22Rv1 (cell line): ENCODE results near the gene RPP25L.

Experiments used
- H3K27ac ChIP-seq: fragments of 450-650 bp; 2 replicates; pipeline ENCODE4 v1.5.1; 2017
- CTCF ChIP-seq: fragments of 450-650 bp; IDR thresholded peaks from 2 replicates; pipeline ENCODE4 v1.5.1; 2017; ENCODE audit warnings: mild to moderate bottlenecking
- ZFX ChIP-seq: fragments of 450-650 bp; IDR thresholded peaks from 2 replicates; pipeline ENCODE4 v1.6.1; 2017; ENCODE audit warnings: antibody characterized with exemption, borderline replicate concordance

Gene RPP25L

GRCh38 chr9:34587271-34587670, 24.6 kb downstream of the RPP25L start:
- TF ChIP-seq CTCF, result no peak
- no peak for TF ChIP-seq ZFX
- no peak overlapping the region for H3K27ac ChIP-seq

GRCh38 chr9:34585946-34586669, 25.8 kb downstream of the RPP25L start:
- no peak overlapping the region for H3K27ac ChIP-seq
- TF ChIP-seq CTCF (no peak), ZFX (no peak)

GRCh38 chr9:34584970-34585369, 26.9 kb downstream of the RPP25L start:
- TF ChIP-seq CTCF, result no peak
- no peak overlapping the region for H3K27ac ChIP-seq

- H3K27ac ChIP-seq, result no peak overlapping the region
- TF ChIP-seq CTCF (no peak), ZFX (no peak)
Observed at GRCh38 chr9:34582787-34583186, 29.1 kb downstream of the RPP25L start.

GRCh38 chr9:34581318-34581717, 30.6 kb downstream of the RPP25L start:
- no peak for TF ChIP-seq ZFX
- no peak overlapping the region for H3K27ac ChIP-seq

GRCh38 chr9:34580358-34580757, 31.5 kb downstream of the RPP25L start:
- H3K27ac ChIP-seq, result no peak overlapping the region
- TF ChIP-seq ZFX, result no peak
- no peak for TF ChIP-seq CTCF

GRCh38 chr9:34579808-34580163, 32.1 kb downstream of the RPP25L start:
- no peak overlapping the region for H3K27ac ChIP-seq
- TF ChIP-seq ZFX, result no peak
- no peak for TF ChIP-seq CTCF

GRCh38 chr9:34579104-34579807, 32.6 kb downstream of the RPP25L start:
- H3K27ac ChIP-seq, result no peak overlapping the region
- no peak for TF ChIP-seq CTCF
- TF ChIP-seq ZFX, result no peak
